Motor neuron (in vitro differentiated cells): ENCODE data around the gene KSR2. TPM values are rescaled to one million over a fixed set of nuclear protein-coding genes. Genes with fewer than 3 reads are reported as not detected.
"Not testable (repeated sequence)": the region's sequence is repeated elsewhere in the genome, so short reads cannot be mapped to it uniquely, and the experiment has no call there.

Source experiments
- ATAC-seq, 8 experiments: fragments of 200-7000 bp; cut with Tn5 transposase; replicated peaks in 6 of 8; 2 replicates each; pipeline ENCODE4 v1.8.0; 2021; ENCODE audit warnings: mild to moderate bottlenecking in 8 of 8, moderate library complexity in 8 of 8
- H3K27ac ChIP-seq, 2 donors: fragments of 250-450 bp; sonication (Bioruptor Pico); 2 replicates each; pipeline ENCODE4 v1.9.0; 2021; ENCODE audit warnings: antibody characterized with exemption in 2 of 2, mild to moderate bottlenecking in 2 of 2, moderate library complexity in 1 of 2
- H3K4me1 ChIP-seq, 2 donors: fragments of 250-450 bp; sonication (Bioruptor Pico); replicated peaks in 1 of 2; 2 replicates each; pipeline ENCODE4 v1.6.1; 2021; ENCODE audit warnings: antibody characterized with exemption in 2 of 2, mild to moderate bottlenecking in 2 of 2, moderate library complexity in 1 of 2
- H3K4me3 ChIP-seq, 5 donors: fragments of 250-450 bp; sonication (Bioruptor Pico); 2 replicates each; pipeline ENCODE4 v1.9.0; 2021; ENCODE audit warnings: antibody characterized with exemption in 5 of 5, mild to moderate bottlenecking in 5 of 5, moderate library complexity in 4 of 5
- WGBS, 10 experiments: fragments of 450-650 bp; shearing (Covaris generic); methylation state at CpG; one replicate each; pipeline ENCODE4 v1.0.0; 2022; 5-methylcytosine and 5-hydroxymethylcytosine counted together
- in situ Hi-C, 9 experiments: fragments of 400-800 bp; cut with MboI; loops; one replicate each; pipeline ENCODE4 v1.15.0; 2021; ENCODE audit warnings: low sequenced_read_pairs in 9 of 9, low pct_unique_long_range_greater_than_20kb in 2 of 9; ENCODE audit not compliant: unreplicated experiment in 9 of 9
- total RNA-seq, 8 experiments: library from RNA; unstranded; fragments of 300-600 nt; gene quantifications; 2 replicates each; pipeline versions ENCODE4 v1.2.3 to v1.2.4, GENCODE V29; 2022

Gene KSR2
- total RNA-seq, 8 experiments from 2014 or later = 0.09 to 2.3 (median 1.0) TPM

DNA sequence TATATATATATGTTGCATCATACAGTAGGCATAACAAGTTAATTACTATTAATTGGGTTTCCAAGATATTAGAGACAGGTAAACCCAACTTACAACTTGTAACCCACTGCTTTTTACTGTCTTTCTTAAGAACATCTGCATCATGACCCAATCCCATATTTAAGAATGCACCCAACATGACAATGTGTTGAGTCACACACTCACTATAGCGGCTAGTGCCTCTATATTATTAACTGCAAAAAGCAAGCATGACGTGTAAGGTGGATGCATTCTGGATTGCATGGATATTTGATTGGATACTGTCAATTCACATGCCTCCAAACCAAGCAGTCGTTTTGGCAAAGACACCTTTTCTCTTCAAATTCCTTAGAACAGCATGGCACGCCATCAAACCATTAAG, 68.2 kb downstream of the KSR2 start:
- in situ Hi-C loops = no loop called here
- ATAC-seq = peak in 1 of 8 experiments; percentile 15
- Histone ChIP-seq H3K27ac (no peak overlapping the region), H3K4me3 (no peak overlapping the region), H3K4me1 (no peaks in the 10 kb centered on the region)
- WGBS, 10 experiments = 0 to 100% (median 80%) methylated on average over 1 to 4 of the region's 4 CpGs; no CpG with 5 or more reads in 1 of the 10 experiments

DNA sequence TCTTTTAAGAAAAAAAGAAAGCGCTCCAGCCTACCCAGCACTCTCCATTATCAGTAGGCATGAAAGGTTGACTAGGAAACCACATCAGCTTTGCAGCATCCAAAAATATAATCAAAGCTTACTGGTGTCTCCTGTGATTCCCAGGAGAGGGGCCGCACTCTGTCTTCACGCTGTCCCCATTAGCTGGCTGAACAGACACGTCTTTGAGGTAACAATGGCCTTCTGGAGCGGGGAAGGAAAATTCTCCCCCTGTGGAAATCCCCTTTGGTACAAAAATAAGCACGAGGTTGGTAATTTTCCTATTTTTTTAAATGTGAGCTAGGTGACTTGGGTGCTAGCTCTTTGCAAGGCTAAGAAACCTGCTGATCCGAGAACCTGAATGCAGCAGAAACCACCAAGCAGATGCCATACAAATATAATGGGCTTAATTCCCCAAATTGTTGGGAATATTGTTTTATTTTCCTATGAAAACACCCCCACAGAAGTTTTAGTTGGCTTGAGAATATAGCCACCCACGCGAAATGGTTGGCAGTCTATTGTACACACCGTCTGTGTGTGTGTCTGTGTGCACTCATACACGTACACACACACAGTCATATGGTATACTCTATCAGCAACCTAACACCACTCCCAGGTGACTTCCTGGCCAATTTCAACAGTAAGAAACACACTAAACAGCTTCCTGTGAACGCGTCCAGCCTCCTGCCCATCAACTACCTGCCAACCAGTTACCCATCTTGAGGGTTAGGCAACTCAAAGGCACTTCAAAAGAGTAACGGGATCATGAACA, 71.2 kb downstream of the KSR2 start:
- 45 to 100% (median 84%) methylated on average over 1 to 11 of the region's 14 CpGs; no CpG with 5 or more reads in 1 of the 10 experiments for WGBS, 10 experiments
- H3K4me3 ChIP-seq = no peak overlapping the region
- ATAC-seq = no peak
- in situ Hi-C loops = no loop called here
- no peak overlapping the region for H3K27ac ChIP-seq
- H3K4me1 ChIP-seq = no peaks in the 10 kb centered on the region

DNA sequence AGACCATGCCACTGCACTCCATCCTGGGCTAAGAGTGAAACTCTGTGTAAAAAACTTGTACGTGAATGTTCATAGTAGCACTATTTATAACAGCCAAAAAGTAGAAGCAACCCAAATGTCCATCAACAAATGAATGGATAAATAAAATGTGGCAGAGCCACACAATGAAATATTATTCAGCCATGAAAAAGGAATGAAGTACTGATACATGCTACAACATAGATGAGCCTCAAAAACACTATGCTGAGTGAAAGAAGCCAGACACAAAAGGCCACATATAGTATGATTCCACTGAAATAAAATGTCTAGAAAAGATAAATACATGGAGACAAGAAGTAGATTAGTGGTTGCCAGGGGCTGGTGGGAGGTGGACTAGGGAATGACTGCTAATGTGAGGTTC, 72.8 kb downstream of the KSR2 start:
- ATAC-seq = no peak
- 57 to 100% (median 100%) methylated on average over 1 of the region's 1 CpG; no CpG with 5 or more reads in 7 of the 10 experiments for WGBS, 10 experiments
- in situ Hi-C loops = no loop called here

DNA sequence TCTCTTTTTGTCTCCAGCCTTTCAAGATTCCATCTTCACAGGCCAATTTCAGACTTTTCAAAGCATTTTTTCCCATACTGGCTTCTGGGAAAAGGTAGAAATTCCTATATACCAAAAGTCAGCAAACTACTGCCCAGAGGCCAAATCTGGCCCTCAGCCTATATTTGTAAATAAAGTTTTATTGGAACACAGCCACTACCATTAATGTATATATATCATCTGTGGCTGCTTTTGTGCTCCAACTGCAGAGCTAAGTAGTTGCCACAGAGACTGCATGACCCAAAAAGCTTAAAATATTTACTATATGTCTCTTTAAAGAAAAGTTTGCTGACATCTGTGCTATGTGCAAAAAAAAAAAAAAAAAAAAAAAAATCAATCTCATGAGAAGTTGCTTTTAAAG, 76.3 kb downstream of the KSR2 start:
- no peak overlapping the region for H3K4me3 ChIP-seq
- in situ Hi-C loops = no loop called here
- no peaks in the 10 kb centered on the region for H3K4me1 ChIP-seq
- H3K27ac ChIP-seq = no peak overlapping the region
- ATAC-seq = no peak

More for the DNA sequence above, 72.8 kb downstream of the KSR2 start:
- Histone ChIP-seq H3K4me3 (no peak overlapping the region), H3K4me1 (no peaks in the 10 kb centered on the region), H3K27ac (no peak overlapping the region)

DNA sequence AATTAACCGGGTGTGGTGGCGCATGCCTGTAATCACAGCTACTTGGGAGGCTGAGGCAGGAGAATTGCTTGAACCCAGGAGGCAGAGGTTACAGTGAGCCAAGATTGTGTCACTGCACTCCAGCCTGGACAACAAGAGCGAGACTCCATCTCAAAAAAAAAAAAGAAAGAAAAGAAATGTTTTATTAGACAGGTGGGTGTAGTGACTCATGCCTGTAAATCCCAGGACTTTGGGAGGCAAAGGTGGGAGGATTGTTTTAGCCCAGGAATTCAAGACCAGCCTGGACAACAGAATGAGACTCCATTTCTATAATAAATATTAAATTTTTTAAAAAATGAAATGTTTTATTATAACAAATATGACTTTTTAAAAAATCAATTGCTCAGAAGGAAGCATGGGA, 77.5 kb downstream of the KSR2 start:
- H3K4me1 ChIP-seq, H3K4me3 ChIP-seq, ATAC-seq, in situ Hi-C loops, H3K27ac ChIP-seq: not testable (repeated sequence)
- 17 to 100% (median 100%) methylated on average over 1 to 3 of the region's 3 CpGs; no CpG with 5 or more reads in 3 of the 10 experiments for WGBS, 10 experiments

DNA sequence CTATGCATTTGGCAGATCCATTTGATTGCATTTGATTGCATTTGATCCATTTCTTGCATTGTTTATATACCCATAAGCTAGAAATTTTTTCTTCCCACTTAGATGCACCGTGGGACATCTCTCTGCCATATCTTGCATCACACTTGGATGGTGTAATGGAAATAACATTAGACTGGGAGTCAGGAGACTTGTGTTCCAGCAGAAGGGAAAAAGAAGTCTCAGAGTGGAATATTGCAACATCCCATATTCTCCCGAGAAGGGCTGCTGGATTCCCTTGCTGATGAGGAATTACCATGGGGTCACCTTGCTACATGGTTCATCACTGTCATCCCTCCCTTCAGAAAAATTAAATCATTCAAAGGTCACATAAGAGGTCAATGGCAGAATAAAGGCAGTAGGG, 78.1 kb downstream of the KSR2 start:
- no peak overlapping the region for H3K4me3 ChIP-seq
- 0 to 100% (median 80%) methylated on average over 1 to 2 of the region's 2 CpGs; no CpG with 5 or more reads in 1 of the 10 experiments for WGBS, 10 experiments
- no peak for ATAC-seq
- H3K27ac ChIP-seq = no peak overlapping the region
- H3K4me1 ChIP-seq = no peaks in the 10 kb centered on the region
- in situ Hi-C loops = no loop called here

DNA sequence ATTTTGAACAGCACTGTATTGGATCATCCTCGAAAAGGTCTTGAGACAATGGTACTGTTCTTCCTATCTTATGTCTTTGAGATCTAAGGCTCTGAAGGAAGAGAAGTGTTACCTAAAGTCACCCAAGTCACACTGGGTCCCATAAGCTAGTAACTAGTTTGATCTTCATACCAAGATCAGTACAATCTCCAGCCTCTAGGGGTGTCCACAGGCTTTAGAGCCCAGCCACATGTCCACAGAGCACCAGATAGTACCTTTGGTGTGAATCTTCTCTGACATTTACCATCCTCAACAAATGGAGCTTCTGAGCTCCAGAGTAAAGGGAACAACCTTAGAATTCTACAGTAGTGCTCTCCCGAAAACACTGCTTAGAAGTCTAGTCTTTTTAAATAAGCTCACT, 78.7 kb downstream of the KSR2 start:
- in situ Hi-C loops = no loop called here
- 17 to 100% (median 89%) methylated on average over 1 to 2 of the region's 2 CpGs; no CpG with 5 or more reads in 3 of the 10 experiments for WGBS, 10 experiments
- ATAC-seq = peak in 3 of 8 experiments; percentile 49 to 53 (median 53)
- Histone ChIP-seq H3K27ac (no peak overlapping the region), H3K4me3 (no peak overlapping the region), H3K4me1 (no peaks in the 10 kb centered on the region)

DNA sequence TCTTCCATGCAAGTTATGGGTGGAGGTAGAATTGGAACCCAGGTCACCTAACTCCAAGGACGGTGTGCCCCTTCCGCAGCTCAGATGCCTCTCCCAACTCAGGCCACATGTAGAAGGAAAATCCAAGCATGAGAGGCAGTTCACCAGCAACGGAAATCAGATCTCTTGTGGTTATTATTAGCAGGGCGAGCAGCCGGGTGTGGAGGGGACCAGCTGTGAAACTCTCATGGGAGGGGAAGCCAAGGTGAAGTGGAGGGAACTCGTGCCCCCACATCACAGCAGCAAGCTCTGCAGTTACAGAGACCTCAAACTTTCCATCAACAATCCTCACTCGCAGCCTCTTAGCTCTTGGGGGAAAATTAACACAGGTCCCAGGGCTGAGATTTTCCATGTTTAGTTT, 79.7 kb downstream of the KSR2 start:
- Histone ChIP-seq H3K27ac (no peak overlapping the region), H3K4me3 (no peak overlapping the region), H3K4me1 (no peaks in the 10 kb centered on the region)
- in situ Hi-C loops = no loop called here
- 21 to 81% (median 70%) methylated on average over 2 to 6 of the region's 7 CpGs; no CpG with 5 or more reads in 5 of the 10 experiments for WGBS, 10 experiments
- ATAC-seq = no peak

DNA sequence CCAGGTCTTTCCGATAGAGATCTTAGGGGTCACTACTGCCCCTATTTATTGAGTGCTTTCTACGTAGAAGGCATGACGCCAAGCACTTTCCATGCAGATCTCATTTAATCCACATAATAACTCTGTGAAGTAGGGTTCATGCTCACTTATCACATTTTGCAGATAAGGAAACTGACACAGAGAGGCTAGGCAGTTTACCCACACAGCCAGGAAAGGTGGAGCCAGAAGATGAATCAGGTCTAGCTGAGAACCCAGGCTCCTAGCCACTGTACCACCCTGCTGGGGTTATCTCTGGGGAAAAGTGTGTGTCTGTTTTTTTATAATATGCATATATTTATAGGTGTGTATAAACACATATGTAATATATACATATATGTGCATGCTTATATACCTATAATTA, 83.6 kb downstream of the KSR2 start:
- ATAC-seq = no peak
- in situ Hi-C loops = no loop called here
- Histone ChIP-seq H3K4me1 (no peaks in the 10 kb centered on the region), H3K27ac (no peak overlapping the region), H3K4me3 (no peak overlapping the region)
- 69 to 94% (median 90%) methylated on average over 1 to 3 of the region's 3 CpGs; no CpG with 5 or more reads in 5 of the 10 experiments for WGBS, 10 experiments

DNA sequence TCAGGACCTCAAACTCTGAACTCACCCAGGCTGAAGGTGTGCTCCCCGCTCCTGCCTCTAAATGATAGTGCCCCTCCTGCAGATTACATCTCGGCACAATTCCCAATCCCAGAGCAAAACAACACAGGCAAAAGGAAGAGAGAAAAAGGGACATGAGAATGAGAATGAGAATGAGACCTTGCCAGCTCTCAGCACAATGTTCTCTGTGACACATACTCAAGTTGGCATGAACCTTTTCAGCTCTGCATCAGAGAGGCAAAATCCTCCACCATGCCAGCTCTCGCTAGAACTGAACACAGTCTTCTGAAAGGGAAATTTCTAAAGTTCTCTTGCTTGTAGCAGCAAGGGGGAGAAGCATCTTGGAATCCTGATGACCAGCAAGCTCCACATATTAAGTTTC, 84.6 kb downstream of the KSR2 start:
- Histone ChIP-seq H3K4me3 (no peak overlapping the region), H3K4me1 (no peaks in the 10 kb centered on the region), H3K27ac (no peak overlapping the region)
- ATAC-seq = no peak
- 14 to 97% (median 64%) methylated on average over 1 to 3 of the region's 3 CpGs; no CpG with 5 or more reads in 3 of the 10 experiments for WGBS, 10 experiments
- in situ Hi-C loops = no loop called here

DNA sequence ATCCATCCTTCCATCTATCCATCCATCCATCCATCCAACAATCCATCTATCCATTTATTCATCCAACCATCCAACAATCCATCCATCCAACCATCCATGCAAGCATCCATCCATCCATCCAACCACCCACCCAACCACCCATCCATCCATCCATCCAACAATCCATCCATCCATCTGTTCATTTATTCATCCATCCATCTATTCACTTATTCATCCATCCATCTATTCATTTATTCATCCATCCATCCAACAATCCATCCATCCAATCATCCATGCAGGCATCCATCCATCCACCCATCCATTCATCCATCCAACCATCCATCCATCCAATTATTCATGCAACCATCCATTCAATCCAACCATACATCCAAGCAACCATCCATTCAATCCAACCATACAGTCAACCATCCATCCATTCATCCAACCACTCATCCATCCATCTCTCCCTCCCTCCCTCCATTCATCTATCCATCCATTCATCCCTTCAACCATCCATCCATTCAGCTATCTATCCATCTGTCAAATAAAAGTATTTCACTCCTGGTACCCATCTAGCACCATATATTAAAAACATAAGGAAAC, 86.1 kb downstream of the KSR2 start:
- H3K4me3 ChIP-seq = no peak overlapping the region
- in situ Hi-C loops = no loop called here
- ATAC-seq = no peak
- H3K27ac ChIP-seq = no peak overlapping the region
- no peaks in the 10 kb centered on the region for H3K4me1 ChIP-seq

DNA sequence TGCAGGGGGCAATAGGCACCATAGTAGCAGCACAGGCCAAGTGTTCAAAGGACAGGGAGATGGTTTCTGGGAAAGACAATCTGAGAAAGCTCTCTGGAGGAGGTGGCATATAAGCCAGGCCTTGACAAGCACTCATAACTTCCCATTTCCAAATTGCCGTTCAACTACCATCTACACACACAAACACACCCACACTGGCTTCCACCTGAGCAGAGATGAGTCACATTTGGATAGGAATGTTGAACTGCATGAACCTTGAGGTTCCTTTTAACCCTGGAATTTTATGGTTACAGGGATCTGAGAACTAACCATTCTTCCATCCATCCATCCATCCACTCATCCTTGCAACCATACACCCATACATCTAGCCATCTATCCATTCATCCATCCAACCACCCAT, 86.6 kb downstream of the KSR2 start:
- WGBS, 10 experiments = 17 to 100% (median 80%) methylated on average over 1 of the region's 1 CpG; no CpG with 5 or more reads in 5 of the 10 experiments
- no peaks in the 10 kb centered on the region for H3K4me1 ChIP-seq
- H3K27ac ChIP-seq = no peak overlapping the region
- no peak overlapping the region for H3K4me3 ChIP-seq
- no peak for ATAC-seq
- in situ Hi-C loops = no loop called here

DNA sequence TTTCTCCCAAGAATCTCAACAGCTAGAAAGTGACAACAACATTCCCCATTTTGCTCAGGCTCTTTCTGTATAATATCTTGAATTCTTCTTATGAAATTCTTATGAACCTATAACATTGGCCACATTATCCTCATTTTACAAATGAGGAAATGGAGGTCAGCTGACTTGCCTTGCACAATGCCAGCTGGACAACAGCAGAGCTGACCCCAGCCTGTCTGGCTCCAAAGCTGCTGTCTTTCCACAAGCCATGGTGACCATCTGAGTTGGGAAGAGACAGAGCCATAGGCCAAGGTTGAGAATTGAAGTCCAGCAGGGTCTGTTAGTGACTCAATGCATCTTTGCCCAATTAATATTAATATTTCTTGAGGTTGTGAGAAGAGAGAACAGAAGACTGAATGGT, 87.3 kb downstream of the KSR2 start:
- in situ Hi-C loops = no loop called here
- peak in 1 of 8 experiments; percentile 43 for ATAC-seq
- H3K4me1 ChIP-seq = no peaks in the 10 kb centered on the region
- no peak overlapping the region for H3K4me3 ChIP-seq
- H3K27ac ChIP-seq = no peak overlapping the region

DNA sequence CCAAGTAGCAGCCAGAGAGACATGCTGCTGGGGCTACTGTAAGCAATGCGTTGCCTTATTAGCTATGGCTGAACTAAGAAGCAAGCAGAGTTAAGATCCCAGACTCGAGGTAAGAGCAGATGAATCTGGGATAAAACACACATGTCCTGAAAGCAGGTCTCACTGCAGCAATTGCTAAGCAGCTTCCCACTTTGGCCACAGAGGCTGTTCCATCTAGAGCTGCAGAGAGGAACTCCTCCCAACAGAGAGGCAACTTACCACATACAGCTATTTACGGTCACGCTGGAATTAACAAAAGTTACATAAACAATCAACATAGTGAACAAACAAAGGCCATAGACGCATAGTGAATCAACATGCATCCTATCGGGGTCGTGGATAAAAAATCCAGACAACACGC, 90.2 kb downstream of the KSR2 start:
- no peak overlapping the region for H3K27ac ChIP-seq
- H3K4me3 ChIP-seq = no peak overlapping the region
- H3K4me1 ChIP-seq = no peaks in the 10 kb centered on the region
- peak in 3 of 8 experiments; percentile 13 to 59 (median 21) for ATAC-seq
- 16 to 66% (median 59%) methylated on average over 3 to 8 of the region's 8 CpGs; no CpG with 5 or more reads in 2 of the 10 experiments for WGBS, 10 experiments
- in situ Hi-C loops = loop anchor here in 2 of 9 experiments (10.0 kb wide), 2 partner anchors 146 to 156 kb away; no protein-coding TSS in a partner anchor
